OCI-LY3 (cell line): ENCODE data around the gene PCSK4.

Source experiments
- CTCF ChIP-seq: fragments of 200-600, 300-600 bp; sonication (generic); IDR thresholded peaks from 2 replicates; pipeline ENCODE4 v1.5.1; 2014; ENCODE audit warnings: antibody characterized with exemption, low read length, low read depth
- EZH2phosphoT487 ChIP-seq: fragments of 200-600 bp; shearing (Covaris generic); IDR thresholded peaks from 2 replicates; pipeline ENCODE4 v1.6.1; 2018; ENCODE audit warnings: antibody characterized with exemption, mixed run types, low read depth

GRCh38 chr19:1452802-1453524 is 37.2 kb downstream of the PCSK4 start:
- TF ChIP-seq CTCF (no peak), EZH2phosphoT487 (no peak)
